WTC11 (cell line): ENCODE measurements around the gene RMRP.

ENCODE experiments used
- ATF3 ChIP-seq: sonication (generic); formaldehyde crosslinking; conservative IDR thresholded peaks from 2 replicates; pipeline ENCODE4 v1.8.1; 2022; ENCODE audit warnings: mild to moderate bottlenecking, missing genetic modification reagents
- CREB1 ChIP-seq: sonication (generic); formaldehyde crosslinking; IDR thresholded peaks from 2 replicates; pipeline ENCODE4 v1.8.0; 2023; ENCODE audit warnings: mild to moderate bottlenecking, missing genetic modification reagents
- ETV6 ChIP-seq: sonication (generic); formaldehyde crosslinking; IDR thresholded peaks from 2 replicates; pipeline ENCODE4 v1.8.1; 2022; ENCODE audit warnings: mild to moderate bottlenecking, missing genetic modification reagents
- NFYB ChIP-seq: sonication (generic); formaldehyde crosslinking; conservative IDR thresholded peaks from 2 replicates; pipeline ENCODE4 v1.8.0; 2022; ENCODE audit warnings: low read depth, missing genetic modification reagents
- NR1H2 ChIP-seq: sonication (generic); formaldehyde crosslinking; IDR thresholded peaks from 2 replicates; pipeline ENCODE4 v1.9.0; 2021; ENCODE audit warnings: mild to moderate bottlenecking, moderate library complexity, missing genetic modification reagents
- NR2C2 ChIP-seq: sonication (generic); formaldehyde crosslinking; IDR thresholded peaks from 2 replicates; pipeline ENCODE4 v1.8.0; 2022; ENCODE audit warnings: mild to moderate bottlenecking, missing genetic modification reagents
- NR3C1 ChIP-seq: sonication (generic); formaldehyde crosslinking; conservative IDR thresholded peaks from 2 replicates; pipeline ENCODE4 v1.8.1; 2023; ENCODE audit warnings: low read depth, mild to moderate bottlenecking, missing genetic modification reagents
- TEAD1 ChIP-seq: sonication (generic); formaldehyde crosslinking; IDR thresholded peaks from 2 replicates; pipeline ENCODE4 v1.8.0; 2022; ENCODE audit warnings: mild to moderate bottlenecking, missing genetic modification reagents
- TEAD4 ChIP-seq: sonication (generic); formaldehyde crosslinking; IDR thresholded peaks from 2 replicates; pipeline ENCODE4 v1.8.0; 2022; ENCODE audit warnings: mild to moderate bottlenecking, missing genetic modification reagents
- USF2 ChIP-seq: sonication (generic); formaldehyde crosslinking; IDR thresholded peaks from 2 replicates; pipeline ENCODE4 v1.8.1; 2023; ENCODE audit warnings: mild to moderate bottlenecking, missing genetic modification reagents, moderate library complexity
- ZNF232 ChIP-seq: sonication (generic); formaldehyde crosslinking; IDR thresholded peaks from 2 replicates; pipeline ENCODE4 v1.8.0; 2022; ENCODE audit warnings: mild to moderate bottlenecking, missing genetic modification reagents
- ZNF423 ChIP-seq: fragments of 250-450 bp; sonication (Bioruptor Pico); IDR thresholded peaks from 2 replicates; pipeline ENCODE4 v2.1.2; 2022; ENCODE audit warnings: mild to moderate bottlenecking, moderate library complexity
- TF ChIP-seq, protein P1 (sequence below): fragments of 200-600 bp; IDR thresholded peaks from 2 replicates; pipeline ENCODE4 v1.8.0; 2022; ENCODE audit warnings: antibody characterized with exemption

GRCh38 chr9:35686222-35687203, 28.7 kb upstream of the RMRP start:
- TF ChIP-seq TEAD4 (CRISPR knock-in tag): no peak
- TF ChIP-seq CREB1 (CRISPR knock-in tag): no peak
- TF ChIP-seq, protein P1, sequence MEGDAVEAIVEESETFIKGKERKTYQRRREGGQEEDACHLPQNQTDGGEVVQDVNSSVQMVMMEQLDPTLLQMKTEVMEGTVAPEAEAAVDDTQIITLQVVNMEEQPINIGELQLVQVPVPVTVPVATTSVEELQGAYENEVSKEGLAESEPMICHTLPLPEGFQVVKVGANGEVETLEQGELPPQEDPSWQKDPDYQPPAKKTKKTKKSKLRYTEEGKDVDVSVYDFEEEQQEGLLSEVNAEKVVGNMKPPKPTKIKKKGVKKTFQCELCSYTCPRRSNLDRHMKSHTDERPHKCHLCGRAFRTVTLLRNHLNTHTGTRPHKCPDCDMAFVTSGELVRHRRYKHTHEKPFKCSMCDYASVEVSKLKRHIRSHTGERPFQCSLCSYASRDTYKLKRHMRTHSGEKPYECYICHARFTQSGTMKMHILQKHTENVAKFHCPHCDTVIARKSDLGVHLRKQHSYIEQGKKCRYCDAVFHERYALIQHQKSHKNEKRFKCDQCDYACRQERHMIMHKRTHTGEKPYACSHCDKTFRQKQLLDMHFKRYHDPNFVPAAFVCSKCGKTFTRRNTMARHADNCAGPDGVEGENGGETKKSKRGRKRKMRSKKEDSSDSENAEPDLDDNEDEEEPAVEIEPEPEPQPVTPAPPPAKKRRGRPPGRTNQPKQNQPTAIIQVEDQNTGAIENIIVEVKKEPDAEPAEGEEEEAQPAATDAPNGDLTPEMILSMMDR: no peak
- no peak for TF ChIP-seq USF2
- TF ChIP-seq NR1H2: no peak
- no peak for TF ChIP-seq TEAD1
- TF ChIP-seq NFYB (CRISPR knock-in tag): no peak
- TF ChIP-seq ZNF232: no peak
- no peak for TF ChIP-seq ETV6 (CRISPR knock-in tag)
- no peak for TF ChIP-seq ATF3 (CRISPR knock-in tag)
- TF ChIP-seq NR2C2 (CRISPR knock-in tag): no peak
- TF ChIP-seq NR3C1: no peak
- no peak for TF ChIP-seq ZNF423
